K562 (cell line): ENCODE measurements around the gene CTDSPL. TPM values are rescaled to one million over a fixed set of nuclear protein-coding genes. Genes with fewer than 3 reads are reported as not detected.
A peak's percentile ranks its signal among the peaks of the same experiment; 100 is the strongest.

ENCODE experiments used
- ATAC-seq: fragments of 200-7000 bp; cut with Tn5 transposase; 3 replicates; pipeline ENCODE4 v1.9.1; 2020; ENCODE audit warnings: moderate library complexity
- BruUV-seq: library from RNA; stranded (reverse); fragments of 400-500 nt; replicated peaks from 2 replicates; lab custom pipeline; 2021; lab: Mats Ljungman, UMichigan
- CTCF ChIA-PET: fragments of 300-600 bp; formaldehyde crosslinking; extraction: SDS; loops from one replicate; lab custom pipeline; 2021; ENCODE audit warnings: low intra/inter-chr PET ratio; lab: Yijun Ruan, JAX
- POLR2A ChIA-PET: fragments of 300-600, 350-650 bp; sonication (Branson Sonifier 250); formaldehyde crosslinking; extraction: SDS; loops from one replicate; lab custom pipeline; 2021; ENCODE audit warnings: antibody characterized with exemption, inconsistent platforms; lab: Yijun Ruan, JAX
- DNase-seq, 4 experiments: peaks; one replicate each; pipeline versions ENCODE4 v3.0.0 to v3.0.0-alpha.2; 2011 to 2018; ENCODE audit warnings: low spot score in 3 of 4, mixed read lengths in 3 of 4; ENCODE audit errors: extremely low read depth in 1 of 4
- FAIRE-seq: peaks from 2 replicates; lab custom pipeline; 2011; peaks lifted over from hg19 to GRCh38; lab: Jason Lieb, UNC
- H2AFZ ChIP-seq: 2 replicates; pipeline ENCODE4 v1.6.0; 2011; ENCODE audit warnings: low read depth, low read length, control low read depth, inconsistent platforms
- H3K27ac ChIP-seq: fragments of 200-600 bp; 3 replicates; pipeline ENCODE4 v1.8.0; 2011; ENCODE audit warnings: low read depth, mild to moderate bottlenecking, control low read depth, inconsistent platforms, low read length, moderate library complexity, mixed read lengths; ENCODE audit errors: extremely low read depth
- H3K27me3 ChIP-seq, 2 experiments: fragments of 300-600 bp in 1 of 2; 2 replicates in 1 of 2; 3 replicates in 1 of 2; pipeline versions ENCODE4 v1.6.0 to v1.8.0; 2011; ENCODE audit warnings: inconsistent platforms in 2 of 2, low read length in 2 of 2, mild to moderate bottlenecking in 1 of 2, mixed read lengths in 1 of 2, moderate library complexity in 1 of 2; ENCODE audit not compliant: control insufficient read depth in 2 of 2, insufficient read depth in 2 of 2
- H3K36me3 ChIP-seq: fragments of 300-600 bp; 3 replicates; pipeline ENCODE4 v1.8.0; 2011; ENCODE audit warnings: mild to moderate bottlenecking, low read length, inconsistent platforms; ENCODE audit not compliant: control insufficient read depth, insufficient read depth
- H3K4me1 ChIP-seq, 2 experiments: fragments of 200-600 bp in 1 of 2; replicated peaks in 1 of 2; 2 replicates in 1 of 2; 3 replicates in 1 of 2; pipeline versions ENCODE4 v1.5.1 to v1.8.0; 2011; ENCODE audit warnings: inconsistent platforms in 2 of 2, low read length in 2 of 2, mild to moderate bottlenecking in 1 of 2, mixed read lengths in 1 of 2, moderate library complexity in 1 of 2; ENCODE audit not compliant: control insufficient read depth in 2 of 2, insufficient read depth in 2 of 2
- H3K4me2 ChIP-seq: 2 replicates; pipeline ENCODE4 v1.6.1; 2011; ENCODE audit warnings: low read length, control low read depth, inconsistent platforms, mixed read lengths; ENCODE audit not compliant: insufficient read depth
- H3K4me3 ChIP-seq: fragments of 200-600 bp; sonication (generic), shearing (Covaris generic); 2 replicates; pipeline ENCODE4 v1.5.1; 2016; ENCODE audit warnings: control low read depth, inconsistent platforms
- H3K79me2 ChIP-seq: fragments of 200-600 bp; 3 replicates; pipeline ENCODE4 v1.8.0; 2011; ENCODE audit warnings: low read length, inconsistent platforms; ENCODE audit not compliant: control insufficient read depth, insufficient read depth
- H3K9ac ChIP-seq, 2 experiments: 2 replicates each; pipeline versions ENCODE4 v1.6.0 to v1.6.1; 2011; ENCODE audit warnings: low read depth in 2 of 2, low read length in 2 of 2, control low read depth in 1 of 2, inconsistent platforms in 1 of 2, mild to moderate bottlenecking in 1 of 2, mixed read lengths in 1 of 2; ENCODE audit not compliant: insufficient read depth in 1 of 2
- H3K9me1 ChIP-seq: one replicate; pipeline ENCODE4 v1.6.0; 2011; ENCODE audit warnings: inconsistent platforms, mild to moderate bottlenecking, low read length, moderate library complexity; ENCODE audit not compliant: control insufficient read depth, insufficient read depth
- H3K9me3 ChIP-seq: replicated peaks from 2 replicates; pipeline ENCODE4 v1.5.1; 2011; ENCODE audit warnings: low read depth, low read length, inconsistent platforms; ENCODE audit not compliant: control insufficient read depth, insufficient read depth
- H4K20me1 ChIP-seq: replicated peaks from 2 replicates; pipeline ENCODE4 v1.6.1; 2011; ENCODE audit warnings: low read length, inconsistent platforms, mixed read lengths; ENCODE audit not compliant: control insufficient read depth, insufficient read depth
- CTBP1 ChIP-seq: fragments of 450-650 bp; IDR thresholded peaks from 2 replicates; pipeline ENCODE4 v1.6.1; 2016; ENCODE audit warnings: borderline replicate concordance
- FOS ChIP-seq: IDR thresholded peaks from 3 replicates; pipeline ENCODE4 v1.6.1; 2011; ENCODE audit not compliant: insufficient read length; ENCODE audit errors: extremely low read depth
- KDM5B ChIP-seq: fragments of 200-600 bp; sonication (generic); IDR thresholded peaks from 2 replicates; pipeline ENCODE4 v1.6.1; 2012; ENCODE audit warnings: low read depth, mild to moderate bottlenecking, moderate library complexity, low read length, control low read depth, inconsistent platforms; ENCODE audit not compliant: insufficient replicate concordance
- MAFG ChIP-seq: fragments of 450-650 bp; conservative IDR thresholded peaks from 2 replicates; pipeline ENCODE4 v1.6.1; 2016; ENCODE audit warnings: missing genetic modification characterization, missing compliant biosample characterization
- MTA1 ChIP-seq: fragments of 450-650 bp; IDR thresholded peaks from 2 replicates; pipeline ENCODE4 v1.6.1; 2017; ENCODE audit warnings: borderline replicate concordance
- PHB ChIP-seq: fragments of 250-450 bp; sonication (Bioruptor Pico); IDR thresholded peaks from 2 replicates; pipeline ENCODE4 v1.5.0; 2021
- RBBP5 ChIP-seq: fragments of 200-600 bp; sonication (generic); IDR thresholded peaks from 2 replicates; pipeline ENCODE4 v1.6.1; 2012; ENCODE audit warnings: borderline replicate concordance, mild to moderate bottlenecking, low read length, control low read depth, inconsistent platforms; ENCODE audit not compliant: insufficient read depth, poor library complexity, severe bottlenecking
- TEAD4 ChIP-seq, 2 experiments: sonication (generic) in 1 of 2; formaldehyde crosslinking in 1 of 2; IDR thresholded peaks; 2 replicates each; pipeline versions ENCODE4 v1.6.1 to v1.8.0; 2012 to 2022; ENCODE audit warnings: borderline replicate concordance in 1 of 2, inconsistent platforms in 1 of 2, low read length in 1 of 2, mild to moderate bottlenecking in 1 of 2, missing genetic modification reagents in 1 of 2
- ZBTB49 ChIP-seq: sonication (generic); formaldehyde crosslinking; IDR thresholded peaks from 2 replicates; pipeline ENCODE4 v1.8.0; 2022; ENCODE audit warnings: missing genetic modification reagents, mild to moderate bottlenecking, borderline replicate concordance
- ZFP30 ChIP-seq: fragments of 250-450 bp; sonication (Bioruptor Pico); IDR thresholded peaks from 2 replicates; pipeline ENCODE4 v1.8.0; 2022; ENCODE audit warnings: moderate library complexity, mild to moderate bottlenecking, inconsistent platforms, borderline replicate concordance
- ZNF12 ChIP-seq: sonication (generic); formaldehyde crosslinking; IDR thresholded peaks from 2 replicates; pipeline ENCODE4 v1.4.0; 2020; ENCODE audit warnings: mild to moderate bottlenecking, missing genetic modification reagents
- ZNF384 ChIP-seq: IDR thresholded peaks from 2 replicates; pipeline ENCODE4 v1.6.1; 2012; ENCODE audit warnings: low read depth, low read length, improper control_type of control experiment
- ZNF778 ChIP-seq: fragments of 450-650 bp; formaldehyde crosslinking; IDR thresholded peaks from 2 replicates; pipeline ENCODE4 v1.4.0; 2020; ENCODE audit warnings: mild to moderate bottlenecking, moderate library complexity
- WGBS: fragments of 100-300 bp; shearing (Covaris generic); methylation state at CpG from one replicate; pipeline ENCODE4 v1.1.6; 2016; ENCODE audit warnings: low coverage, mixed read lengths; ENCODE audit not compliant: insufficient coverage; ENCODE audit errors: missing lambda C conversion rate; 5-methylcytosine and 5-hydroxymethylcytosine counted together
- in situ Hi-C: fragments of 300-500 bp; cut with MboI; formaldehyde crosslinking; loops from 4 replicates; pipeline ENCODE4 v1.15.0; 2018; ENCODE audit warnings: inconsistent platforms, mixed read lengths
- intact Hi-C: fragments of 100-400 bp; cut with micrococcal nuclease; formaldehyde crosslinking; loops from 2 replicates; pipeline ENCODE4 v1.14.2; 2022
- polyA plus RNA-seq, 8 experiments: library from polyadenylated mRNA; depleted of rRNA in 4 of 8; stranded (reverse) in 5 of 8; unstranded in 3 of 8; fragments of >200 nt; fragmentation: Nextera tagmentation in 2 of 8; fragmentation: Illumina TruSeq in 1 of 8; extraction: Ambion mirVana in 2 of 8; extraction: Trizol in 1 of 8; gene quantifications; 2 replicates each; pipeline versions ENCODE4 v1.2.1 to v1.2.3, GENCODE V29; 2011 to 2014; ENCODE audit warnings: inconsistent platforms in 1 of 8, missing spikeins in 1 of 8
- total RNA-seq, 7 experiments: library from RNA; depleted of rRNA in 6 of 7; stranded (reverse); fragments of >200 nt in 6 of 7; fragmentation: Illumina TruSeq in 2 of 7; extraction: Trizol in 2 of 7; gene quantifications; 2 replicates each; pipeline versions ENCODE4 v1.2.1 to v1.2.3, GENCODE V29; 2011 to 2021; ENCODE audit warnings: low replicate concordance in 1 of 7

Gene CTDSPL
- total and polyA plus RNA-seq, 9 of the 15 experiments (the other 6 are each of a cell fraction or from before 2014, with no cell fraction given), result 5.1 to 19.3 (median 11.3) TPM

GRCh38 chr3:37995652-37996641 lies 134.3 kb downstream of the CTDSPL start:
- POLR2A ChIA-PET, result interaction anchor here (0.6 to 1.4 kb wide), 6 partner anchors 11 to 552 kb away, joined by 3 to 7 read pairs (median 6); no protein-coding TSS in a partner anchor
- BruUV-seq, result no TSS peak
- H3K9ac ChIP-seq, result peak overlapping the region; percentile 66 to 91; a peak in 2 of 4 replicates
- H2AFZ ChIP-seq, result peak overlapping the region; percentile 71; the same call in 1 of the 2 replicates
- no peak for DNase-seq
- FAIRE-seq, result no peak
- H3K27me3 ChIP-seq, result no peaks in the 10 kb centered on the region
- peaks cover 44% of the 10 kb centered on the region for H3K36me3 ChIP-seq
- no peaks in the 10 kb centered on the region for H4K20me1 ChIP-seq
- peak overlapping the region; percentile 93; the same call in 2 of the 3 replicates for H3K27ac ChIP-seq
- H3K4me1 ChIP-seq, result peaks cover 59 to 65% of the 10 kb centered on the region in 2 experiments
- CTCF ChIA-PET, result interaction anchor here (2.4 kb wide), 1 partner anchor 21 kb away, joined by 16 read pairs; no protein-coding TSS in a partner anchor
- WGBS, result 75% methylated on average over 10 of the region's 10 CpGs
- in situ Hi-C loops (no loop called here), intact Hi-C loops (no loop called here)
- peak overlapping the region; percentile 86 for H3K4me2 ChIP-seq
- H3K79me2 ChIP-seq, result peaks cover 22% of the 10 kb centered on the region
- H3K4me3 ChIP-seq, result no peak overlapping the region
- no peaks in the 10 kb centered on the region for H3K9me3 ChIP-seq
- ATAC-seq, result no peak
- peaks cover 5% of the 10 kb centered on the region for H3K9me1 ChIP-seq
- TF ChIP-seq TEAD4 (IDR thresholded peaks at IDR 0.05; ENCODE audit: low read length) (no peak), TEAD4 (CRISPR knock-in tag; IDR thresholded peaks at IDR 0.05; ENCODE audit: borderline replicate concordance) (0 out of 2 replicates have a peak, but pooled peaks have one; percentile 13), ZNF778 (CRISPR knock-in tag) (no peak), ZFP30 (CRISPR knock-in tag) (0 out of 2 replicates have a peak, but pooled peaks have one; percentile 6), MTA1 (no peak), PHB (CRISPR knock-in tag) (no peak), RBBP5 (peak; percentile 36), ZBTB49 (CRISPR knock-in tag) (no peak), ZNF384 (no peak), FOS (no peak), ZNF12 (CRISPR knock-in tag) (peak; percentile 30; the same call in 1 of the 2 replicates), CTBP1 (no peak), MAFG (tag) (no peak), KDM5B (no peak)
